ENCODE results near the gene DNAI7. TPM values are rescaled to one million over a fixed set of nuclear protein-coding genes. Genes with fewer than 3 reads are reported as not detected.

DNAI7 gene
- total and polyA plus RNA-seq, 2 of the 8 experiments (the other 6 are each of a cell fraction or from before 2014, with no cell fraction given): 0.12 to 0.28 TPM

GRCh38 chr12:25242981-25243679, 48.2 kb upstream of the DNAI7 start:
- Histone ChIP-seq H3K56ac (replicated peaks; ENCODE audit: insufficient read length, low read depth, low read length) (no peak overlapping the region), H3K18ac (ENCODE audit: extremely low read depth, low read length) (no peak overlapping the region), H3K23ac (ENCODE audit: insufficient read length) (no peak overlapping the region), H2BK15ac (ENCODE audit: low read length) (no peak overlapping the region), H4K91ac (replicated peaks; ENCODE audit: insufficient read length, low read length) (no peak overlapping the region), H2BK12ac (ENCODE audit: low read depth, low read length) (no peak overlapping the region), H2BK5ac (ENCODE audit: low read depth, low read length) (no peak overlapping the region), H3K27ac (ENCODE audit: low read depth, low read length) (no peak overlapping the region), H3K27me3 (replicated peaks in 1 of 4; ENCODE audit: control insufficient read depth in 3 of 4, extremely low read depth in 1 of 4, insufficient read depth in 3 of 4, low read length in 3 of 4) (no peaks in the 10 kb centered on the region), H3K4ac (replicated peaks; ENCODE audit: insufficient read length, low read depth, low read length) (no peak overlapping the region), H4K8ac (ENCODE audit: extremely low read depth, insufficient read depth, low read length) (no peak overlapping the region), H3K4me3 (ENCODE audit: extremely low read depth in 1 of 4, insufficient read depth in 2 of 4, low read depth in 3 of 4, low read length in 4 of 4) (no peak overlapping the region), H3K4me1 (replicated peaks in 1 of 4; ENCODE audit: control insufficient read depth in 3 of 4, insufficient read depth in 4 of 4, low read length in 3 of 4) (no peaks in the 10 kb centered on the region), H3K36me3 (ENCODE audit: control insufficient read depth in 2 of 4, insufficient read depth in 4 of 4, low read length in 3 of 4) (peaks cover 0 to 38% (median 0%) of the 10 kb centered on the region in 4 experiments; a peak in 6 of 8 replicates), H2AFZ (ENCODE audit: low read length) (no peak overlapping the region), H4K20me1 (replicated peaks in 1 of 2; ENCODE audit: control insufficient read depth in 1 of 2, insufficient read depth in 2 of 2, low read length in 2 of 2) (peaks cover 0 to 9% of the 10 kb centered on the region in 2 experiments), H2BK120ac (replicated peaks; ENCODE audit: low read depth, low read length) (no peak overlapping the region), H3K9me3 (ENCODE audit: insufficient read depth in 2 of 2, low read depth in 1 of 2, low read length in 1 of 2) (no peaks in the 10 kb centered on the region), H2BK20ac (ENCODE audit: low read length) (no peak overlapping the region), H4K5ac (ENCODE audit: insufficient read length, low read depth, low read length) (no peak overlapping the region), H3K79me1 (ENCODE audit: low read depth, low read length) (0 out of 2 replicates have a peak, but pooled peaks cover 2% of the 10 kb centered on the region), H3K79me2 (ENCODE audit: control insufficient read depth in 1 of 2, insufficient read depth in 2 of 2, low read length in 2 of 2) (peaks cover 4 to 83% of the 10 kb centered on the region in 2 experiments; a peak in 3 of 4 replicates), H2AK5ac (ENCODE audit: low read depth, low read length) (no peak overlapping the region), H3K9ac (replicated peaks in 1 of 4; ENCODE audit: extremely low read depth in 1 of 4, low read depth in 3 of 4, low read length in 3 of 4) (no peak overlapping the region), H3K23me2 (ENCODE audit: low read depth, low read length) (no peaks in the 10 kb centered on the region), H3K14ac (ENCODE audit: insufficient read length) (no peak overlapping the region), H3K4me2 (ENCODE audit: insufficient read depth in 1 of 2, low read depth in 2 of 2, low read length in 2 of 2) (no peak overlapping the region)
- WGBS, 2 experiments (ENCODE audit: extremely low coverage in 1 of 2, insufficient coverage in 1 of 2, insufficient read length in 1 of 2, insufficient replicate concordance in 2 of 2, low coverage in 1 of 2, low lambda C conversion rate in 2 of 2, missing lambda C conversion rate in 1 of 2): 85% methylated on average over 5 of the region's 5 CpGs; no CpG with 5 or more reads in 1 of the 2 experiments
- ChIA-PET POLR2A (ENCODE audit: partially characterized antibody) (no interaction called here), CTCF (ENCODE audit: partially characterized antibody) (no interaction called here)
- DNase-seq (ENCODE audit: low read depth in 1 of 2, low spot score in 2 of 2) (no peak), FAIRE-seq (no peak)
- TF ChIP-seq KDM4A (IDR thresholded peaks at IDR 0.05; ENCODE audit: low read depth, low read length, severe bottlenecking) (no peak), GABPA (IDR thresholded peaks at IDR 0.05; ENCODE audit: borderline replicate concordance, insufficient read depth, low read length) (no peak), CBX8 (IDR thresholded peaks at IDR 0.05; ENCODE audit: borderline replicate concordance, low read depth, low read length) (no peak), NRF1 (IDR thresholded peaks at IDR 0.05; ENCODE audit: low read depth, low read length) (no peak)
